Heart left ventricle (tissue), 16 donors: ENCODE measurements around the gene AIF1L. TPM values are rescaled to one million over a fixed set of nuclear protein-coding genes. Genes with fewer than 3 reads are reported as not detected.
"Not testable (repeated sequence)": the region's sequence is repeated elsewhere in the genome, so short reads cannot be mapped to it uniquely, and the experiment has no call there.

ENCODE experiments used
- ATAC-seq, 4 donors: fragments of 200-7000 bp; cut with Tn5 transposase; one replicate each; pipeline ENCODE4 v1.9.1; 2020 to 2022; ENCODE audit warnings: moderate library complexity in 4 of 4, mild to moderate bottlenecking in 3 of 4, moderate number of reproducible peaks in 1 of 4
- DNase-seq, 5 donors: peaks; one replicate each; pipeline ENCODE4 v3.0.0-alpha.2; 2020
- H3K27ac ChIP-seq, 12 donors: fragments of 200-600 bp; sonication (generic) in 4 of 12; one replicate each; pipeline versions ENCODE4 v1.5.0 to v1.8.0; 2016 to 2022; ENCODE audit warnings: mild to moderate bottlenecking in 2 of 12
- H3K27me3 ChIP-seq, 9 donors: fragments of 200-600 bp; sonication (generic) in 2 of 9; one replicate each; pipeline versions ENCODE4 v1.5.1 to v1.8.0; 2016 to 2022; ENCODE audit warnings: mild to moderate bottlenecking in 3 of 9
- H3K36me3 ChIP-seq, 9 donors: fragments of 200-600 bp; sonication (generic) in 2 of 9; one replicate each; pipeline versions ENCODE4 v1.5.0 to v1.8.0; 2018 to 2022; ENCODE audit warnings: mild to moderate bottlenecking in 2 of 9
- H3K4me1 ChIP-seq, 12 donors: fragments of 200-600 bp; sonication (generic) in 4 of 12; one replicate each; pipeline versions ENCODE4 v1.5.0 to v1.8.0; 2016 to 2022; ENCODE audit warnings: mild to moderate bottlenecking in 3 of 12
- H3K4me3 ChIP-seq, 12 donors: fragments of 200-600 bp; sonication (generic) in 4 of 12; one replicate each; pipeline versions ENCODE4 v1.5.0 to v1.8.0; 2017 to 2022; ENCODE audit warnings: mild to moderate bottlenecking in 9 of 12, moderate library complexity in 4 of 12
- H3K9me3 ChIP-seq, 12 donors: fragments of 200-600 bp; sonication (generic) in 4 of 12; one replicate each; pipeline versions ENCODE4 v1.5.0 to v1.8.0; 2016 to 2022; ENCODE audit warnings: mild to moderate bottlenecking in 1 of 12
- CTCF ChIP-seq, 12 donors: fragments of 200-600 bp; sonication (generic) in 4 of 12; IDR thresholded peaks; one replicate each; pipeline versions ENCODE4 v1.5.0 to v1.8.0; 2018 to 2022; ENCODE audit warnings: antibody characterized with exemption in 12 of 12, mild to moderate bottlenecking in 5 of 12
- POLR2A ChIP-seq, 2 donors: fragments of 450-650 bp; IDR thresholded peaks; one replicate each; pipeline ENCODE4 v1.6.1; 2017; ENCODE audit warnings: antibody characterized with exemption in 2 of 2, mild to moderate bottlenecking in 2 of 2, moderate library complexity in 2 of 2
- WGBS, 4 donors: extraction: QIAGEN DNeasy Blood & Tissue Kit in 2 of 4; methylation state at CpG; one replicate each; pipeline versions ENCODE4 v1.1.5 to v1.1.7; 2013 to 2018; 5-methylcytosine and 5-hydroxymethylcytosine counted together
- intact Hi-C, 10 donors: fragments of 100-400 bp; cut with DNase I; formaldehyde crosslinking; loops; one replicate each; pipeline versions ENCODE4 v1.11.1 to v1.14.2; 2022
- polyA plus RNA-seq, 2 donors: library from polyadenylated mRNA; stranded (reverse); fragments of 200-250 nt; gene quantifications; one replicate each; pipeline ENCODE4 v1.2.3, GENCODE V29; 2013
- total RNA-seq, 9 donors: library from RNA; depleted of rRNA in 2 of 9; stranded (reverse); fragments of >200 nt in 2 of 9; fragmentation: NEBNext Ultra II Directional in 3 of 9; extraction: Animal tissue kit (Norgen Biotek cat#: 25700) in 3 of 9; gene quantifications; one replicate each; pipeline versions ENCODE4 v1.1.0 to v1.2.4, GENCODE V29; 2016 to 2023
- donor health status: ischemic (EF 13 %, LVEDD 7.1; RV severe dilation, severe dysfunction).
- donor health status: healthy with polysubstance abuse.
- donor health status: DM: no; HTN: yes; CAD: no.
- donor health status: DM: no; HTN: no; CAD: no.
- donor health status: ischemic (EF 25% LVEDD 6.9; RV normal size, moderate dysfunction).
- donor health status: ischemic (EF 25% LVEDD 5.7; RV mildly dilated, moderate dysfunction).
- donor health status: healthy.
- donor health status: DM: yes; HTN: yes; CAD: no.
- donor health status: ischemic (EF 35%, LVEDD 5.7; RV mildly dilated, moderate dysfunction).
- donor health status: nonischemic (EF 11% LVEDD 7.7; RV severe dilation, severe dysfunction).
- donor health status: DM: yes; HTN: yes; CAD: no.
- donor health status: PGD.
- donor health status: ischemic (EF 29% LVEDD 5.4; RV normal size, mild dysfunction).
- donor health status: nonischemic (EF 23%, LVEDD 6.1; RV moderate dilation, normal function).

Gene AIF1L
- total and polyA plus RNA-seq, 11 donors = 12.1 to 93.8 (median 23.1) TPM

GRCh38 chr9:131148276-131148675 is 51.9 kb downstream of the AIF1L start:
- WGBS, 4 donors = 89 to 91% (median 90%) methylated on average over 3 of the region's 3 CpGs
- TF ChIP-seq CTCF (IDR thresholded peaks at IDR 0.05) (no peak), POLR2A (IDR thresholded peaks at IDR 0.05) (no peak)
- no peaks in the 10 kb centered on the region for H3K4me1 ChIP-seq
- peaks cover 0 to 100% (median 98%) of the 10 kb centered on the region in 9 donors for H3K36me3 ChIP-seq
- no peak for DNase-seq
- ATAC-seq = no peak
- H3K4me3 ChIP-seq = no peak overlapping the region
- intact Hi-C loops = loop anchor here in 1 of 10 donors (10.0 kb wide), 1 partner anchor 1137 kb away; no protein-coding TSS in a partner anchor
- no peak overlapping the region for H3K27ac ChIP-seq
- no peaks in the 10 kb centered on the region for H3K27me3 ChIP-seq
- no peaks in the 10 kb centered on the region for H3K9me3 ChIP-seq

- Histone ChIP-seq H3K36me3 (peaks cover 0 to 100% (median 100%) of the 10 kb centered on the region in 9 donors), H3K27me3 (no peaks in the 10 kb centered on the region), H3K27ac (no peak overlapping the region), H3K4me3 (no peak overlapping the region), H3K4me1 (no peaks in the 10 kb centered on the region), H3K9me3 (no peaks in the 10 kb centered on the region)
- no peak for ATAC-seq
- WGBS, 4 donors = 82 to 87% (median 84%) methylated on average over 7 of the region's 7 CpGs
- TF ChIP-seq CTCF (IDR thresholded peaks at IDR 0.05) (no peak), POLR2A (IDR thresholded peaks at IDR 0.05) (no peak)
- intact Hi-C loops = loop anchor here in 1 of 10 donors (10.0 kb wide), 1 partner anchor 1136 kb away; no protein-coding TSS in a partner anchor
- no peak for DNase-seq
These were observed 52.8 kb downstream of the AIF1L start for GRCh38 chr9:131148966-131149687.

GRCh38 chr9:131149688-131150053 is 53.3 kb downstream of the AIF1L start:
- H3K27ac ChIP-seq = no peak overlapping the region
- intact Hi-C loops = loop anchor here in 1 of 10 donors (10.0 kb wide), 1 partner anchor 1135 kb away; no protein-coding TSS in a partner anchor
- H3K36me3 ChIP-seq = peaks cover 0 to 100% (median 100%) of the 10 kb centered on the region in 9 donors
- no peak overlapping the region for H3K4me3 ChIP-seq
- ATAC-seq (no peak), DNase-seq (no peak)
- no peaks in the 10 kb centered on the region for H3K27me3 ChIP-seq
- H3K4me1 ChIP-seq = no peaks in the 10 kb centered on the region
- 60 to 72% (median 66%) methylated on average over 5 of the region's 5 CpGs for whole genome bisulfite sequencing, 4 donors
- TF ChIP-seq POLR2A (IDR thresholded peaks at IDR 0.05) = no peak
- no peak for TF ChIP-seq CTCF (IDR thresholded peaks at IDR 0.05)
- no peaks in the 10 kb centered on the region for H3K9me3 ChIP-seq

GRCh38 chr9:131153595-131153994 is 57.3 kb downstream of the AIF1L start:
- DNase-seq (no peak), ATAC-seq (no peak)
- 91 to 94% (median 92%) methylated on average over 4 of the region's 4 CpGs for WGBS, 4 donors
- no peak for TF ChIP-seq CTCF (IDR thresholded peaks at IDR 0.05)
- Histone ChIP-seq H3K4me3 (no peak overlapping the region), H3K36me3 (peaks cover 0 to 98% (median 94%) of the 10 kb centered on the region in 9 donors), H3K27ac (no peak overlapping the region), H3K4me1 (no peaks in the 10 kb centered on the region), H3K27me3 (no peaks in the 10 kb centered on the region), H3K9me3 (no peaks in the 10 kb centered on the region)
- intact Hi-C loops = no loop called here

GRCh38 chr9:131158673-131159072 is 62.3 kb downstream of the AIF1L start:
- H3K27ac ChIP-seq, H3K4me3 ChIP-seq, H3K4me1 ChIP-seq, DNase-seq, intact Hi-C loops, H3K9me3 ChIP-seq, ATAC-seq, H3K27me3 ChIP-seq: not testable (repeated sequence)
- WGBS, 4 donors = 87 to 100% (median 95%) methylated on average over 1 of the region's 1 CpG
- peaks cover 0 to 98% (median 94%) of the 10 kb centered on the region in 9 donors for H3K36me3 ChIP-seq
